Jurkat, Clone E6-1 (cell line): ENCODE measurements around the gene BCKDHA.
"Not testable (repeated sequence)": the region's sequence is repeated elsewhere in the genome, so short reads cannot be mapped to it uniquely, and the experiment has no call there.

Experiments
- DNase-seq: peaks from one replicate; pipeline ENCODE4 v3.0.0-alpha.2; 2011; ENCODE audit warnings: low read depth, low spot score
- H3K4me3 ChIP-seq: 2 replicates; pipeline ENCODE4 v1.5.1; 2011; ENCODE audit warnings: mild to moderate bottlenecking, low read length, control low read depth, moderate library complexity

The BCKDHA gene

GRCh38 chr19:41399525-41399924, 1.9 kb downstream of the BCKDHA start:
- H3K4me3 ChIP-seq, result no peak overlapping the region

GRCh38 chr19:41401483-41401882, 3.9 kb downstream of the BCKDHA start:
- H3K4me3 ChIP-seq, result no peak overlapping the region
- DNase-seq, result no peak

More at GRCh38 chr19:41399525-41399924, 1.9 kb downstream of the BCKDHA start:
- no peak for DNase-seq

GRCh38 chr19:41402010-41402409, 4.4 kb downstream of the BCKDHA start:
- H3K4me3 ChIP-seq, result no peak overlapping the region
- DNase-seq, result no peak

- no peak overlapping the region for H3K4me3 ChIP-seq
- no peak for DNase-seq
Observed at GRCh38 chr19:41403181-41403970, 5.8 kb downstream of the BCKDHA start.

- H3K4me3 ChIP-seq, result no peak overlapping the region
- no peak for DNase-seq
Observed at GRCh38 chr19:41405776-41406175, 8.2 kb downstream of the BCKDHA start.

- no peak overlapping the region for H3K4me3 ChIP-seq
- no peak for DNase-seq
Observed at GRCh38 chr19:41407271-41407670, 9.7 kb downstream of the BCKDHA start.

- no peak overlapping the region for H3K4me3 ChIP-seq
- DNase-seq, result no peak
Observed at GRCh38 chr19:41408256-41408655, 10.6 kb downstream of the BCKDHA start.

GRCh38 chr19:41408846-41409245, 11.2 kb downstream of the BCKDHA start:
- not testable (repeated sequence) for DNase-seq, H3K4me3 ChIP-seq

GRCh38 chr19:41409288-41409687, 11.7 kb downstream of the BCKDHA start:
- no peak for DNase-seq
- H3K4me3 ChIP-seq, result no peak overlapping the region

GRCh38 chr19:41410336-41411054, 12.9 kb downstream of the BCKDHA start:
- no peak overlapping the region for H3K4me3 ChIP-seq
- DNase-seq, result no peak

GRCh38 chr19:41411100-41411967, 13.7 kb downstream of the BCKDHA start:
- DNase-seq, result no peak
- no peak overlapping the region for H3K4me3 ChIP-seq

GRCh38 chr19:41411968-41412265, 14.3 kb downstream of the BCKDHA start:
- no peak overlapping the region for H3K4me3 ChIP-seq
- DNase-seq, result no peak

GRCh38 chr19:41412953-41413352, 15.3 kb downstream of the BCKDHA start:
- H3K4me3 ChIP-seq, result no peak overlapping the region
- no peak for DNase-seq

GRCh38 chr19:41413947-41414346, 16.3 kb downstream of the BCKDHA start:
- no peak for DNase-seq
- H3K4me3 ChIP-seq, result no peak overlapping the region

- no peak overlapping the region for H3K4me3 ChIP-seq
- no peak for DNase-seq
Observed at GRCh38 chr19:41414461-41414860, 16.8 kb downstream of the BCKDHA start.

GRCh38 chr19:41415154-41415571, 17.5 kb downstream of the BCKDHA start:
- no peak overlapping the region for H3K4me3 ChIP-seq
- DNase-seq, result no peak

GRCh38 chr19:41416194-41416674, 18.6 kb downstream of the BCKDHA start:
- H3K4me3 ChIP-seq, result no peak overlapping the region
- DNase-seq, result no peak

- no peak for DNase-seq
- no peak overlapping the region for H3K4me3 ChIP-seq
Observed at GRCh38 chr19:41420101-41420880, 22.7 kb downstream of the BCKDHA start.

GRCh38 chr19:41421314-41421713, 23.7 kb downstream of the BCKDHA start:
- DNase-seq, result no peak
- no peak overlapping the region for H3K4me3 ChIP-seq
